CD4-positive, alpha-beta T cell treated with Interleukin-4 for 1 hour (primary cell): Measurements from ENCODE around the gene ZMYM2.

ENCODE experiments used
- DNase-seq, 2 donors: peaks; one replicate each; pipeline ENCODE4 v3.0.0-alpha.2; 2020 to 2022

Gene ZMYM2

GRCh38 chr13:20049558-20050473 lies 91.3 kb downstream of the ZMYM2 start:
- peak in 1 of 2 donors; percentile 27 for DNase-seq

GRCh38 chr13:20051366-20051765 lies 92.8 kb downstream of the ZMYM2 start:
- DNase-seq, result no peak

- DNase-seq, result no peak
These were observed 94.5 kb downstream of the ZMYM2 start for GRCh38 chr13:20053016-20053415.

GRCh38 chr13:20053891-20054290 lies 95.4 kb downstream of the ZMYM2 start:
- no peak for DNase-seq

- no peak for DNase-seq
These were observed 96.1 kb downstream of the ZMYM2 start for GRCh38 chr13:20054586-20054985.

GRCh38 chr13:20057214-20057613 lies 98.7 kb downstream of the ZMYM2 start:
- DNase-seq, result no peak

- no peak for DNase-seq
These were observed 99.4 kb downstream of the ZMYM2 start for GRCh38 chr13:20057963-20058362.

- no peak for DNase-seq
These were observed 99.9 kb downstream of the ZMYM2 start for GRCh38 chr13:20058476-20058875.

- no peak for DNase-seq
These were observed 105.6 kb downstream of the ZMYM2 start for GRCh38 chr13:20064128-20064527.

- DNase-seq, result no peak
These were observed 107.0 kb downstream of the ZMYM2 start for GRCh38 chr13:20065516-20065915.

GRCh38 chr13:20069956-20070355 lies 111.4 kb downstream of the ZMYM2 start:
- no peak for DNase-seq

GRCh38 chr13:20073775-20074174 lies 115.2 kb downstream of the ZMYM2 start:
- DNase-seq, result no peak

- no peak for DNase-seq
These were observed 116.4 kb downstream of the ZMYM2 start for GRCh38 chr13:20074966-20075365.

GRCh38 chr13:20077086-20077485 lies 118.6 kb downstream of the ZMYM2 start:
- DNase-seq, result no peak

- DNase-seq, result no peak
These were observed 122.0 kb downstream of the ZMYM2 start for GRCh38 chr13:20080377-20081164.

- DNase-seq, result no peak
These were observed 131.8 kb downstream of the ZMYM2 start for GRCh38 chr13:20090349-20090748.

- no peak for DNase-seq
These were observed 135.4 kb downstream of the ZMYM2 start for GRCh38 chr13:20093951-20094350.

GRCh38 chr13:20099319-20099718 lies 140.8 kb downstream of the ZMYM2 start:
- DNase-seq, result no peak

- no peak for DNase-seq
These were observed 143.2 kb downstream of the ZMYM2 start for GRCh38 chr13:20101467-20102316.

GRCh38 chr13:20102525-20103180 lies 144.1 kb downstream of the ZMYM2 start:
- no peak for DNase-seq

GRCh38 chr13:20105161-20105689 lies 146.7 kb downstream of the ZMYM2 start:
- no peak for DNase-seq

GRCh38 chr13:20106742-20107141 lies 148.2 kb downstream of the ZMYM2 start:
- no peak for DNase-seq
